AG10803 (cell line): ENCODE results near the gene RFX1.
"Not testable (repeated sequence)": the region's sequence is repeated elsewhere in the genome, so short reads cannot be mapped to it uniquely, and the experiment has no call there.

Experiments
- DNase-seq: peaks from one replicate; pipeline ENCODE4 v3.0.0; 2010; ENCODE audit warnings: low read depth
- H3K4me3 ChIP-seq: 2 replicates; pipeline ENCODE4 v1.5.1; 2011; ENCODE audit warnings: mild to moderate bottlenecking, low read length, control low read depth
- TF ChIP-seq, protein P1 (sequence below): conservative IDR thresholded peaks from 2 replicates; pipeline ENCODE4 v1.5.1; 2011; ENCODE audit warnings: mild to moderate bottlenecking, low read length, control low read depth, inconsistent platforms

Gene RFX1

DNA sequence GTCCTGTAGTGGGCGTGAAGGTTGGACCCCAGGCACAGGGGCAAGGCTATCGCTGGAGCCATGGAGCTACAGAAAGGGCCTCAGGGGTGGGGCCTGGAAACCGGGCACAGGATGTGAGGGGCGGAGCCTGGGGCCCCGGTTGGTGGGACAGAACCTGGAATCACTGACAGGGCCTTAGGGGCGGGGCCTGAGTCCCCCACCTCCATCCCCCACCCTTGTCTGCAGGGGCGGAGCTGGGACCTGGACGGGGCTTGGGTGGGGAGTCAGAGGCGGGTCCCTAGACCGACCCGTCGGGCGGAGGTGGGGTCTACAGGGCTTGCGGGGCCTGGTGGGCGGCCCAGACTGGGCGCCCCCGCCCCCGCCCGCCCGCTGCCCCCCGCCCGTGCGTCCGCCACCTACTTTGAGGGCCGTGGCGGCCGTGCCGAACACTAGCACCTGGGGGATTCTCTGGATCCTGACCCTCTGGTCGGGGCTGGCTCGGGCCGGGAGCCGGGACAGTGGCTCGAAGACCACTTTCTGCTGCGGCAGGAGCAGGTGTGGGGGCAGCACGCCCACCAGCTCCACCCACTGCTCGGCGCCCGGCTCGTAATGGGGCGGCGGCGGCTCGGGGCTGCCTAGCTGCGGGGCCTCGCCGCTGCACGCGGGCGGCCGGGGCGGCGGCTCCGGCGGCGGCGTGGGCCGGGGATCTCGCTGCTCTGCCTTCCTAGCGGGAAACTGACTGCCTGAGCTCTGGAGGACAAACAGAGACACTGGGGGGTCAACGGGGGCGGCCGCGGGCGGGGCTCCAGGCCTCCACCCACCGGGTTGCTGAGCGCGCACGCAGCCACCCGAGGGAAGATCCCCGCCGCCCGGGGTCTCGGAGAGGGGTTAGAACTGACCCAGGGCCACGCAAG is 27.5 kb downstream of the RFX1 start:
- TF ChIP-seq, protein P1, sequence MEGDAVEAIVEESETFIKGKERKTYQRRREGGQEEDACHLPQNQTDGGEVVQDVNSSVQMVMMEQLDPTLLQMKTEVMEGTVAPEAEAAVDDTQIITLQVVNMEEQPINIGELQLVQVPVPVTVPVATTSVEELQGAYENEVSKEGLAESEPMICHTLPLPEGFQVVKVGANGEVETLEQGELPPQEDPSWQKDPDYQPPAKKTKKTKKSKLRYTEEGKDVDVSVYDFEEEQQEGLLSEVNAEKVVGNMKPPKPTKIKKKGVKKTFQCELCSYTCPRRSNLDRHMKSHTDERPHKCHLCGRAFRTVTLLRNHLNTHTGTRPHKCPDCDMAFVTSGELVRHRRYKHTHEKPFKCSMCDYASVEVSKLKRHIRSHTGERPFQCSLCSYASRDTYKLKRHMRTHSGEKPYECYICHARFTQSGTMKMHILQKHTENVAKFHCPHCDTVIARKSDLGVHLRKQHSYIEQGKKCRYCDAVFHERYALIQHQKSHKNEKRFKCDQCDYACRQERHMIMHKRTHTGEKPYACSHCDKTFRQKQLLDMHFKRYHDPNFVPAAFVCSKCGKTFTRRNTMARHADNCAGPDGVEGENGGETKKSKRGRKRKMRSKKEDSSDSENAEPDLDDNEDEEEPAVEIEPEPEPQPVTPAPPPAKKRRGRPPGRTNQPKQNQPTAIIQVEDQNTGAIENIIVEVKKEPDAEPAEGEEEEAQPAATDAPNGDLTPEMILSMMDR: no peak
- DNase-seq: no peak
- no peak overlapping the region for H3K4me3 ChIP-seq

DNA sequence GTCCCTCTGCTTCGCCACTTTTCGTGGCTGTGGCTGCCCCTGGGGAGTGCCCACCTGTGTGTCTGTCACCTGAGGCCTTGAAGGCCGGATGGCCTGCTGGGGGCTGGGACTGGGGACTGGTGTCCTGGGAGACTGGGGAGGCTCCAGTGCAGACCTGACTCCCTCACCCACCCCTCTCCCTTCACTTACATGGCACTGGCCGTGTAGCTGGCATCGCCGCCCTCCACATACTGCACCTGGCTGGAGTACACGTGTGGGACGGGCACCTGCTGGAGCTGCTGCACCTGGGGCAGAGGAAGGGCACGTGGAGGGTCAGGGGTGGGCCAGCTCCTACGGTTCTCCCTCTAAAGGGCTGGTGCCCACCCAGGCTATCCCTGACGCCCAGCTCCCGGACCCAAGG is 28.3 kb downstream of the RFX1 start:
- H3K4me3 ChIP-seq: no peak overlapping the region
- DNase-seq: no peak
- TF ChIP-seq, protein P1: no peak

DNA sequence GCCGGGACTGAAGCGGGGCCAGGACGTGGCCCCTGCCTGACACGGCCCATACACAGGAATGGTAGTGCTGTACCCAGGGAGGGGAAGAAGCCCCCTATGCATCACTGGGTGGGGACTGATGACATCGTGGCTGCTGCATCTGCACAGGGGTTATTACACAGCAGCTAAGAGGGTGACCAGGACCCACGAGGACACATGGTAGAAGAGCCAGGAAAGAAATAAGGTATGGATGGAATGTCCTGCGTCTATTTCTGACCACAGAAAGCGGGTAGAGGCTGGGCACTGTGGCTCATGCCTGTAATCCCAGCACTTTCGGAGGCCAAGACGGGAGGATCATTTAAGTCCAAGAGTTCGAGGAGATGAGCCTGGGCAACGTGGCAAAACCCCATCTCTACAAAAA is 29.7 kb downstream of the RFX1 start:
- no peak overlapping the region for H3K4me3 ChIP-seq
- TF ChIP-seq, protein P1: no peak
- no peak for DNase-seq

DNA sequence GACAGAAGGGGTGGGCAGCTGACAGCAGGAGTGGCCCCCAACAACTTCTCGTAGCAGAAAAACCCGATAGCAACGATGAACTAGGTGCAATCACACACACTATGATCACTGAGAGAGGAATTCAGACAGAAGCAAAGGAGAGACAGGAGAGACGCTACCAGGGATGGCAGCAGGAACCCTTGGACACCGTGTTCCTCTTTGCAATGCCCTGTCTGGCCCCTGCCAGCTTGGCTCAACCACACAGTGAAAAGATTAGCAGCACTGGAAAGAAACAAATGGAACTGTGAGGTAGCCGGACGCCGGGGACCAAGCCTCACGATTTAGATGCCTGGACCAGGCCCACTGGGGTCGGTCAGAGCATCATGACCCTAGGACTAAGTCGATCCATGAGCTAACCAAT is 30.2 kb downstream of the RFX1 start:
- no peak overlapping the region for H3K4me3 ChIP-seq
- TF ChIP-seq, protein P1: no peak
- no peak for DNase-seq

DNA sequence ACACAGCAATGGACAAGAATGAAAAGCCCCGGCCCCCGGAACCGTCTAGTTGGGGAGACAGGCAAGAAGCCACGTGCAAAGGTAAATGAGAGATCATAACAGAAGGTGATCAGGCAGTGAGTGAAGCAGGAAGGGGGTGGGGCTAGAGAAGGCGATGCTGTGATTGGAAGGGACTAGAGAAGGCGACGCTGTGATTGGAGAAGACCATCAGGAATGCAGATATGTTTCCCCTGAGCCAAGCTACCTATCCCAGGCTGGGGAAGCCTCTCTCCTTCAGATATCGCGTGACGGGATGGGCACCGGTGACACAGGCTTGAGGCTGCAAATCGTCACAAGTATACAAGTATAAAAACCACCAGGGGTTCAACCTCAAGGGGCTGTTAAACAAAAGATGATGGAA is 32.0 kb downstream of the RFX1 start:
- H3K4me3 ChIP-seq: no peak overlapping the region
- TF ChIP-seq, protein P1: no peak
- DNase-seq: no peak

DNA sequence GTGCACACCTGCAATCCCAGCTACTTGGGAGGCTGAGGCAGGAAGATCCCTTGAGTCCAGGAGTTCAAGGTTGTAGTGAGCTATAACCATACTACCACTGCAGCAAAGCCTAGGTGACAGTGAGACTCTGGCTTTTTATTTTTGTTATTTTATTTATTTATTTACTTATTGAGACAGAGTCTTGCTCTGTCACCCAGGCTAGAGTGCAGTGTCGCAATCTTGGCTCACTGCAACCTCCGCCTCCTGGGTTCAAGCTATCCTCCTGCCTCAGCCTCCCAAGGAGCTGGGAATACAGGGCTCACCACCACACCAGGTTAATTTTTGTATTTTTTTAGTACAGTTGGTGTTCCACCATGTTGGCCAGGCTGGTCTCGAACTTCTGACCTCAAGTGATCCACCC is 32.6 kb downstream of the RFX1 start:
- not testable (repeated sequence) for H3K4me3 ChIP-seq, DNase-seq

DNA sequence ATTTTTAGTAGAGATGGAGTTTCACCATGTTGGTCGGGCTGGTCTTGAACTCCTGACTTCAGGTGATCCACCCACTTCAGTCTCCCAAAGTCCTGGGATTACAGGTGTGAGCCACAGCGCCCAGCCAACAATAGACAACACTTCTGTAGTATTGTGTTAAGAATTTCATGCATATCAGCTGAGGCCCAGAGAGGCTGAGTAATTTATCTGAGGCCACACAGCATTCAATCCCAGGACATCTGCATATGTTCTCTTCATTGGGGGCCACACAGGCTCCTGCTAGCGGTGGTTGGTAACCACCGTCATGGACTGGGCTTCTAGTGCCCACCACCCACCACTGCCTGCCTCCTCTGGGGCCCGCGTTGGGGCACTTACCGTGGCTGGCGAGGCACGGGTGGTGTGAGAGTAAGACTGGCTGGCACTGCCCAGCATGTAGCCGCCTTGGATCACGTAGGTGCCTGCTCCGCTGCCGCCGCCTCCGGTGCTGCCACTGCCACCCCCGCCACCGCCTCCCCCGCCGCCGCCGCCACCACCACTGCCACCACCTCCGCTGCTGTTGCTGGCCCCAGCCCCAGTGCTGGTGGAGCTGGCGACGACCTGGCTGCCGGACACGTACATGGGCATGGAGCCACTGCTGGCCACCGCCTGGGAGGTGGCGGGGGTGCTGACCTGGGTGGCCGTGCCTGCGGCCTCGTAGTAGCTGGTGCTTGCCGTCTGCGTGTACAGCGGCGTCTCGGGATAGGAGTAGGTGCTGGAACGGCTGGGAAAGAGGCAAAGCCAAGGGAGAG is 33.6 kb downstream of the RFX1 start:
- no peak overlapping the region for H3K4me3 ChIP-seq
- TF ChIP-seq, protein P1: no peak
- no peak for DNase-seq

DNA sequence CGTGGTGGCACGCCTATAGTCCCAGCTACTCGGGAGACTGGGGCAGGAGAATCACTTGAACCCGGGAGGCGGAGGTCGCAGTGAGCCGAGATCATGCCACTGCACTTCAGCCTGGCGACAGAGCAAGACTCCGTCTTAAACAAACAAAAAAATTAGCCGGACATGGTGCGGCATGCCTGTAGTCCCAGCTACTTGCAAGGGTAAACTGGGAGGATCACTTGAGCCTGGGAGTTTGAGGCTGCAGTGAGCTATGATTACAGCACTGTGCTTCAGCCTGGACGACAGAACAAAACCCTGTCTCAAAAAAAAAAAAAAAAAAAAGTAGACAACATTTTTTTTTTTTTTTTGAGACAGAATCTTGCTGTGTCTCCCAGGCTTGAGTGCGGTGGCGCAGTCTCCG is 34.3 kb downstream of the RFX1 start:
- not testable (repeated sequence) for DNase-seq, H3K4me3 ChIP-seq
